C4-2B (cell line): Measurements from ENCODE around the gene RANGAP1.

ENCODE experiments used
- CTCF ChIP-seq: fragments of 450-650 bp; conservative IDR thresholded peaks from 2 replicates; pipeline ENCODE4 v1.5.1; 2017; ENCODE audit warnings: mild to moderate bottlenecking
- ZFX ChIP-seq: fragments of 450-650 bp; IDR thresholded peaks from 2 replicates; pipeline ENCODE4 v1.6.1; 2017

GRCh38 chr22:41320416-41321240, 34.6 kb upstream of the RANGAP1 start:
- no peak for TF ChIP-seq CTCF
- no peak for TF ChIP-seq ZFX
